ENCODE measurements around the gene RNF223. TPM values are rescaled to one million over a fixed set of nuclear protein-coding genes. Genes with fewer than 3 reads are reported as not detected.

Gene RNF223
- total and polyA plus RNA-seq, 7 experiments from 2014 or later, result 0.32 TPM; not detected in 6

DNA sequence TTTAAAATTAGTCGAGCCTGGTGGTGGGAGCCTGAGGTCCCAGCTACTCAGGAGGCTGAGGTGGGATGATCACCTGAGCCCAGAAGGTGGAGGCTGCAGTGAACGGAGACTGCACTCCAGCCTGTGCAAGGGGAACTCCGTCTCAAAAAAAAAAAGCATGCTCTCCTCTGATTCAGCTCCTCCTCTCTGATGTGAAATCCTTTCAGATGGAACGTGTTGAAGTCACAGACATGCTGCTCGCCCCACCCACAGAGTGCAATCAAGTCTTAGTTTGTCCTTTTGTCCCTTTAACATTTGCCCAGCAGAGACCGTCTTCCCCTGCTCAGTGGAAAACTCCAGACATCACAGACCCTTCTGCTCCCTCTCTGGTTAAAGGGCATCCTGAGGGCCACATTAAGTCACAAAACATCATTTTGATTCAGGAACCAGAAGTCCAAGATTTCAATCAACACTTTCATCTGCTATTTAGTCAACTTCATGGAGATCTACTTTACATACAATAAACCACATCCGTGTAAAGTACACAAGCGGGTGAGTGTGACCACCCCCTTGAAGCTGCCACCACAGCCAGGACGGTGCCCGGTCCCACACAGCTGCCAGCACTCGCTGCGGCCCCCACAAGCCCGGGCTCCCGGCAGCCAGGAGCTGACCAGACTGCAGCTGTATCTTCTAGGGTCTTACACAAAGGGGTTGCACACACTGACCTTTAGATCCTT is 18.9 kb upstream of the RNF223 start:
- ChIA-PET POLR2A (no interaction called here), CTCF (interaction anchor here (0.7 kb wide), 1 partner anchor 29 kb away, joined by 3 read pairs; no protein-coding TSS in a partner anchor)
- Histone ChIP-seq H3K9me3 (ENCODE audit: control insufficient read depth in 2 of 3, low read length in 3 of 3) (no peaks in the 10 kb centered on the region), H3K27ac (ENCODE audit: low read depth, low read length) (no peak overlapping the region), H3K36me3 (ENCODE audit: control insufficient read depth in 2 of 3, insufficient read depth in 3 of 3, low read length in 3 of 3) (no peaks in the 10 kb centered on the region), H3K4me1 (ENCODE audit: control insufficient read depth in 2 of 2, insufficient read depth in 2 of 2, low read length in 2 of 2) (peaks cover 0 to 3% of the 10 kb centered on the region in 2 donors), H3K27me3 (ENCODE audit: control insufficient read depth in 2 of 2, insufficient read depth in 2 of 2, low read length in 2 of 2) (no peaks in the 10 kb centered on the region), H3K4me3 (ENCODE audit: low read length) (no peak overlapping the region)
- Mint-ChIP-seq H3K27me3 (no peaks in the 10 kb centered on the region), H3K4me3 (no peak overlapping the region), H3K27ac (peak overlapping the region in 1 of 9 donors; percentile 17), H3K4me1 (peaks cover 0 to 5% (median 0%) of the 10 kb centered on the region in 7 donors), H3K36me3 (peaks cover 0 to 12% (median 3%) of the 10 kb centered on the region in 5 donors), H3K9me3 (peaks cover 0 to 6% (median 0%) of the 10 kb centered on the region in 11 donors)
- DNase-seq, result no peak
- intact Hi-C loops (cut with micrococcal nuclease), result no loop called here
- ATAC-seq, result no peak

DNA sequence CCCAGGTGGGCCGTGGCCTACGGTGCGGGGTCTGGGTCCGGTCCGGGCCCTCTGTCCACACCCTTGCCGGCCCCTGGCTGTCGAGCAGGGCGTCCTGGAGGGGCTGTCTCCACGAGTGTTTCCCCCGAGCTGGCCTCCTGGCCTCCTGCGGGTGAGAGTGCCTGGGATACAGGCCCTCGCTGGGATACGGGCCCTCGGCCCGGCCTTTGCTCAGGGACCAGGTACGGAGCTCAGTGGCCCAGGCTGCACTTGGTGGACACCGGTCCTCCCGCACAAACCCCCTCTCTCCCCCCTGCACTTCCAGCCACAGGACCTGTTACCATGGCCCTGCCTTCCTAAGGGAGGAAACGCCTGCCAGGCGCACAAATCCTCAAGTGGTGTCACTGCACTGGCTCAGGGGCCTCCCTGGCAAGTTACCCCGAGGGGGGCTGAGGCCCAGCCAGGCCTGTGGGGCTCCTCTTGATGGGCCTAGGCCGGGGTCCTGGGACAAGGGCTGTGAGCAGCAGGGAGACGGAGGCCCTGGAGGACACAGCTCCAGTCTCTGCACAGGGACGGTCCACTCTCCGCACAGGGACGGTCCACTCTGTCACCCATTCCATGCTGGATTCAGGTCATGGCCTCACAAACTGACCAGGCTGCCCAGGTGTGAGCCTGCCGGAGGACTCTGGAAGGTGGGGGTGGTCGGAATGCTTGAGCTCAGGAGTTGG is 18.2 kb upstream of the RNF223 start:
- no peaks in the 10 kb centered on the region for H3K27me3 Mint-ChIP-seq
- no peaks in the 10 kb centered on the region for H3K36me3 ChIP-seq (ENCODE audit: control insufficient read depth in 2 of 3, insufficient read depth in 3 of 3, low read length in 3 of 3)
- CTCF ChIA-PET, result interaction anchor here (0.7 kb wide), 1 partner anchor 28 kb away, joined by 3 read pairs; no protein-coding TSS in a partner anchor
- no peak overlapping the region for H3K27ac ChIP-seq (ENCODE audit: low read depth, low read length)
- no peaks in the 10 kb centered on the region for H3K9me3 ChIP-seq (ENCODE audit: control insufficient read depth in 2 of 3, low read length in 3 of 3)
- H3K9me3 Mint-ChIP-seq, result peaks cover 0 to 6% (median 0%) of the 10 kb centered on the region in 11 donors
- H3K4me3 Mint-ChIP-seq, result no peak overlapping the region
- ATAC-seq (no peak), DNase-seq (no peak)
- H3K4me1 ChIP-seq (ENCODE audit: control insufficient read depth in 2 of 2, insufficient read depth in 2 of 2, low read length in 2 of 2), result no peaks in the 10 kb centered on the region
- intact Hi-C loops (cut with micrococcal nuclease), result no loop called here
- H3K4me1 Mint-ChIP-seq, result peaks cover 0 to 3% (median 0%) of the 10 kb centered on the region in 7 donors
- no peak overlapping the region for H3K27ac Mint-ChIP-seq
- POLR2A ChIA-PET, result no interaction called here
- H3K4me3 ChIP-seq (ENCODE audit: low read length), result no peak overlapping the region
- no peaks in the 10 kb centered on the region for H3K27me3 ChIP-seq (ENCODE audit: control insufficient read depth in 2 of 2, insufficient read depth in 2 of 2, low read length in 2 of 2)
- peaks cover 0 to 11% (median 3%) of the 10 kb centered on the region in 5 donors for H3K36me3 Mint-ChIP-seq

DNA sequence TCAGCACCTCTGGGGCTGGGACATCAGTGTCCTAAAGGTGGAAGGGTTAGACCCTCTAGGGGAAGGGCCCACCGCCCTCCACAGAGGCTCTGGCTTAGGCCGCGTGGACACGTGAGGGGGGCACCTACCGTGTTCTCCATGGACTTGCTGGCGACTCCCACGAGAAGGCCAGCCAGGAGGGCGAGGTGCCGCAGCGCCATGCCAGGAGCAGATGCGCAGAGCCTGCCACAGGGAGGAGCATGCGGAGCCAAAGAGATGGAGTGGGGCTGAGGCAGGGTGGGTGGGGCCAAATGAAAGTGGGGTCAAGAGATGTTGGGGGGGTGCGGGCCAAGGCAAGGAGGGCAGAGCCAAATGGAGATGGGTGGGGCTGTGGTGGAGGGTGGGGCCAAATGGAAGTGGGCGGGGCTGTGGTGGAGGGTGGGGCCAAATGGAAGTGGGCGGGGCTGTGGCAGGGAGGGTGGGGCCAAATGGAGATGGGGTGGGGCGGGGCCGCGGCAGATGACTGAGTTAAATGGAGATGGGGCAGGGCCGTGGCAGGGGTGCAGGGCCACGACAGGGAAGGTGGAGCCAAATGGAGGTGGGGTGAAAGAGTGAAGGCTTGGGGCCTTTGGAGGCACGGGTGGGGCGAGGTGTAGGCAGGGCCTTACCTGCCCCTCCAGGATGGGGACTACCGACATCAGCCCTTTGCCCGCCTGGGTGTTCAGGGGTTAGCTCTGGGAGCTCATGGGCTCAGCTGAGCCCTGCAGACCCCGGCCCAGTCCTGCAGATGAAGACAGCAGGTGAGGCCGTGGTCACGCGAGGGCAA is 17.4 kb upstream of the RNF223 start:
- peak in 1 of 9 donors; percentile 25 for DNase-seq
- peaks cover 0 to 6% (median 0%) of the 10 kb centered on the region in 11 donors for H3K9me3 Mint-ChIP-seq
- no peak overlapping the region for H3K27ac Mint-ChIP-seq
- intact Hi-C loops (cut with micrococcal nuclease), result no loop called here
- no peaks in the 10 kb centered on the region for H3K27me3 Mint-ChIP-seq
- ChIA-PET POLR2A (no interaction called here), CTCF (no interaction called here)
- no peaks in the 10 kb centered on the region for H3K27me3 ChIP-seq (ENCODE audit: control insufficient read depth in 2 of 2, insufficient read depth in 2 of 2, low read length in 2 of 2)
- H3K4me1 Mint-ChIP-seq, result peaks cover 0 to 3% (median 0%) of the 10 kb centered on the region in 7 donors
- no peak overlapping the region for H3K4me3 Mint-ChIP-seq
- H3K9me3 ChIP-seq (ENCODE audit: control insufficient read depth in 2 of 3, low read length in 3 of 3), result no peaks in the 10 kb centered on the region
- H3K27ac ChIP-seq (ENCODE audit: low read depth, low read length), result no peak overlapping the region
- no peaks in the 10 kb centered on the region for H3K36me3 ChIP-seq (ENCODE audit: control insufficient read depth in 2 of 3, insufficient read depth in 3 of 3, low read length in 3 of 3)
- ATAC-seq, result peak; percentile 49
- H3K36me3 Mint-ChIP-seq, result peaks cover 0 to 11% (median 3%) of the 10 kb centered on the region in 5 donors
- no peaks in the 10 kb centered on the region for H3K4me1 ChIP-seq (ENCODE audit: control insufficient read depth in 2 of 2, insufficient read depth in 2 of 2, low read length in 2 of 2)
- H3K4me3 ChIP-seq (ENCODE audit: low read length), result no peak overlapping the region

DNA sequence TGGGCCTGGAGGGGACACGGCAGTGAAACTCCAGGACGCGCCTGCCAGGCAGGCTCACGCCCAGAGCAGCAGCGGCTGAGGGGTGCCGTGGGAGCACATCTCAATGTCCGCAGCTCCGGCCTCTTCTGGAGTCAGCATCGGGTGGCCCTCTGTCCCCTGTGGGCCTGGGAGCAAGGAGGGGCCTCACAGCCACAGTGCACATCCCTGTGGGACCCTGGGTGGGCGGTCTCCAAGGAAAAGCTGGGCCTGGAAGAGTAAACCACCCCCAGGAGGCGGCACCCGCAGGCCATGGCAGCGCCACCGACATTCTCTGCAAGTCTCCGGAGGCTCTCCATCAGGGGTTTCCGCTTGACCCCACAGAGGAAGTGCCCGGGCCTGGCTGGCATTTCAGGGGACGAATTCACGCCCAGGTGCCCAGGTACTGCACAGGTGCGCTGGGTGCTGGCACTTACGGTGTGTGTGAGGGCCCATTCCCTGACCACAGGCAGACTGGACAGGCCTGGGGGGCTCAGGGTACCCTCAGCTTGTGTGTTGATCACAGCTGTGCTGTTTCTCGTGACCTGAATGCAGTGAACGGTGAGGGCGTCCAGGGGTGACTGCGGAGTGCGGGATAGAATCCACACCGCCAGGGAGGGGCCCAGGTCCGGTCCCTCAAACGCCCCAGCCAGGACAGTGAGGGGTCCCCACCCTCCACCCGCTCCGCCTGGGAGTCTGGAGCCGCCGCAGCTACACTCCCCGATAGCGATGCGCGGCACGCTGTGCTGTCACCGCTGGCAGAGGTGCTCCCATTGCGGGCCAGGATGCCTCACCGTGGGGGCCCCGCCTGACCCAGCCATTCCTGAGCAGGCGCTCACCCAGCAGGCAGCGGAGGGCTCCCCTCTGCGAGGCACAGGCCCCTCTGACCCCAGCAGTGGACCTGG is 16.6 kb upstream of the RNF223 start:
- no peak overlapping the region for H3K27ac ChIP-seq (ENCODE audit: low read depth, low read length)
- DNase-seq (no peak), ATAC-seq (no peak)
- Mint-ChIP-seq H3K36me3 (peaks cover 0 to 11% (median 3%) of the 10 kb centered on the region in 5 donors), H3K4me3 (no peak overlapping the region), H3K27ac (no peak overlapping the region), H3K9me3 (peaks cover 0 to 6% (median 0%) of the 10 kb centered on the region in 11 donors), H3K27me3 (no peaks in the 10 kb centered on the region), H3K4me1 (peaks cover 0 to 3% (median 0%) of the 10 kb centered on the region in 7 donors)
- no peaks in the 10 kb centered on the region for H3K4me1 ChIP-seq (ENCODE audit: control insufficient read depth in 2 of 2, insufficient read depth in 2 of 2, low read length in 2 of 2)
- intact Hi-C loops (cut with micrococcal nuclease), result no loop called here
- H3K27me3 ChIP-seq (ENCODE audit: control insufficient read depth in 2 of 2, insufficient read depth in 2 of 2, low read length in 2 of 2), result no peaks in the 10 kb centered on the region
- CTCF ChIA-PET, result no interaction called here
- no peaks in the 10 kb centered on the region for H3K36me3 ChIP-seq (ENCODE audit: control insufficient read depth in 2 of 3, insufficient read depth in 3 of 3, low read length in 3 of 3)
- H3K4me3 ChIP-seq (ENCODE audit: low read length), result no peak overlapping the region
- H3K9me3 ChIP-seq (ENCODE audit: control insufficient read depth in 2 of 3, low read length in 3 of 3), result no peaks in the 10 kb centered on the region
- POLR2A ChIA-PET, result interaction anchor here (1.0 kb wide), 1 partner anchor 11 kb away, joined by 3 read pairs; no protein-coding TSS in a partner anchor

DNA sequence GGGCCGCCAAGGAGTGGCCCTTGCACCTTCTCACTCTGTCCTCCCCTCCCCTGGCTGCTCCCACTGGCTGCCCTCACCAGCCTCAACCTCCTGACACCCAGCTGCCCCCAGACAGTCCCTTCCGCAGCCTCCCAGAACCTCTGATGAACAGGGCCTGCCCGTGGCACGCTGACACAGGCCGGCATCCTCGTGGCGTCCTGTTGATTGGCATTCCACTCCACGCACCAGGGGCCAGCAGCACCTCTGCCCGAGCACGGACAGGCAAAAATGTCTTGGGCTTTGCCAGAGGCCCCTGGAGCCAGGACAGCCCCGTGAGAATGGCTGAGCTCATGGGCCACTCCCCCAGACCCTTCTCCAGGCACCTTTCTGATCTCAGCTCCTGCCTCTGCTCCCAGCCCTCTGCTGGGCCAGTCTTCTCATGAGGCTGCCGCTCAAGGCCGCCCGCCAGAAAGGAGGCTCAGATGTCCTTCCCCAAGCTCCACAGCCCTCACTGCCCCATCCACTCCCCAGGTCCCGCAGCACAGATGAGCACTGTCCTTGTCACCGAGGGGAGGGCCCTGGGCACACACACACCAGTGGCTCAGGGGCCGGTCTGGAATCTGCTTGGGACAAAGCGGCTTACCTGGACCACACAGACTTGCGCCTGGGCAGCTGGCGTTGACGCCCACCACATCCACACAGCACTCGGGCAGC is 15.8 kb upstream of the RNF223 start:
- Histone ChIP-seq H3K9me3 (ENCODE audit: control insufficient read depth in 2 of 3, low read length in 3 of 3) (no peaks in the 10 kb centered on the region), H3K27ac (ENCODE audit: low read depth, low read length) (no peak overlapping the region), H3K36me3 (ENCODE audit: control insufficient read depth in 2 of 3, insufficient read depth in 3 of 3, low read length in 3 of 3) (no peaks in the 10 kb centered on the region), H3K4me1 (ENCODE audit: control insufficient read depth in 2 of 2, insufficient read depth in 2 of 2, low read length in 2 of 2) (no peaks in the 10 kb centered on the region), H3K27me3 (ENCODE audit: control insufficient read depth in 2 of 2, insufficient read depth in 2 of 2, low read length in 2 of 2) (no peaks in the 10 kb centered on the region), H3K4me3 (ENCODE audit: low read length) (no peak overlapping the region)
- H3K36me3 Mint-ChIP-seq, result peaks cover 0 to 8% (median 3%) of the 10 kb centered on the region in 5 donors
- ATAC-seq (no peak), DNase-seq (no peak)
- CTCF ChIA-PET, result no interaction called here
- no peaks in the 10 kb centered on the region for H3K27me3 Mint-ChIP-seq
- POLR2A ChIA-PET, result interaction anchor here (1.0 kb wide), 1 partner anchor 11 kb away, joined by 3 read pairs; no protein-coding TSS in a partner anchor
- peaks cover 0 to 3% (median 0%) of the 10 kb centered on the region in 7 donors for H3K4me1 Mint-ChIP-seq
- H3K27ac Mint-ChIP-seq, result no peak overlapping the region
- intact Hi-C loops (cut with micrococcal nuclease), result no loop called here
- H3K9me3 Mint-ChIP-seq, result peaks cover 0 to 4% (median 0%) of the 10 kb centered on the region in 11 donors
- no peak overlapping the region for H3K4me3 Mint-ChIP-seq
